NCI-H2107 (cell line): ENCODE measurements around the gene C21orf91.

Source experiments
- DNase-seq: peaks from one replicate; lab custom pipeline; 2025; lab: John Stamatoyannopoulos, UW

The C21orf91 gene

DNA sequence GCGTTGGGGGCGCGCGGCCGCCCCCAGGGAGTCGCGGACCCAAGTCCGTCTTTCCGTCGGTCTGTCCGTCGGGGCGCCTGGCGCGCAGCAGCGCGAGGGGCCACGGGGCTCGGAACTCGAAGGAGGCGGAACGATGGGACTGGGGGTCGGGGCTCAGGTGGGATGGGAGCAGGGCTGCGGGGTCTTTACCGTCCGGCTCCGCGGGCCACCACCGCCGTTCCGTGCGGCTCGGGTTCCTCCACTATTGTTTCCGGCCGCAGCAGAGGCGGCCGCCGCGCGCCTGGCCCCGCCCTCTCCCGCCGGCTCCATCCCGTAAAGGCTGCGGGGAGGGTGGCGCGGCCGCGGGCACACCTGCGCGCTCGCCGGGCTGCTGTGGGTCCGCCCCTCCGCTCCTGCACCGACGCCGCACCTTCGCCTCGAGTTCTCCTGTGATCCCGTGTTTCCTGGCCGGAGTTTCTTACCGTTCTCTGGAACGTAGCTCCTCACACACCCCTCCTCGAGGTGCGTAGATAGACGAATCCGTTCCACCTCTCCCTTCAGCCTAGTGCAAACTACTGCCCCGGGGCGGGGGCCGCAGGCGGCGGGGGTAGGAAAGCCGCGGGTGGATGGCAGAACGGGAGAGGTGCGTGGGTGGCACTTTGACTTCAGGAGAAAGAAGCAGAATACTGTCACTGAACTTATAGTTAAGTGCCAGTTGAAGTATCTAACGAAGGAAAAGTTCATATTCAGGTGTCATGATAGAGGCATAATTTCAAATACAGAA, at the start of gene C21orf91:
TSS of gene C21orf91 (minus strand) at position 243 of the 763 bp plus-strand sequence. CDS start 1,038 bp downstream, outside the sequence.
- peak; percentile 80 for DNase-seq

DNA sequence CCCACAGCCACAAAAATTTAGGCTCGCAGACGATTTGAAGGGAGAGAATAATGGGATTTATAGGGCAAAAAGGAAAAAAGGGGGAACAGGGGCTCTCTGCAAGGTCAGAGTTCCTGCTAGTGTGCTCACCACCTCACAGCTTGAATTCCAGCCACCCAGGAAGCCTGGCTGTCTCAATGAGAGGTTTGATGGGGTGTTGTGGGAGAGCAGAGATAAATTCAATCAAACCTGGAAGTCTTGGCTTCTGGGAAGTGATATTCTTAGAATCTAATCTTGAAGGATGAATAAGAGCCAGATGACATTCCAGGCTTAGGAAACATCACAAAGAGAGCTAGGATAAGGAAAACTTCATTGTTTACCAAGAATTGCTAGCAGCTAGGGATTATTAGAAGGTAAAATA, 47.4 kb upstream of the C21orf91 start:
- no peak for DNase-seq

DNA sequence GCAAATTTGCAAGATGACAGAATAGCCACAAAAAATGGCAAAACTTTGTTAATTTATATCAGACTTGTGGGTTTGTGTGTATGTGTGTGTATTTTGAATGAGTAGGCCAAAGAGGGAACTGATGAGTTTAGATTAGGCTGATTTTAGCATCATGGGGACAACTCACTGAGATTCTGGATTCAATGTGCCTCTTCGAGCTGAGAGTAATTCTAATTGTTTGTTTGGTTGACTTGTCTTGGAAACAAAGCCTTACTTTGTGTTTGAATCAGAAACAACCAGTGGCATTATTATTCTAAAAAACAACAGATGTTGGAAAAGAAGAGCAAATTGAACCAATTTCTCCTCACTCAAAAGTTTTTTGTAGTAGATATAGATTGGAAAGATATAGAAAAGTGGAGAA, 40.5 kb upstream of the C21orf91 start:
- DNase-seq, result no peak

- no peak for DNase-seq
These were observed 39.6 kb upstream of the C21orf91 start for GRCh38 chr21:17858747-17859146.

DNA sequence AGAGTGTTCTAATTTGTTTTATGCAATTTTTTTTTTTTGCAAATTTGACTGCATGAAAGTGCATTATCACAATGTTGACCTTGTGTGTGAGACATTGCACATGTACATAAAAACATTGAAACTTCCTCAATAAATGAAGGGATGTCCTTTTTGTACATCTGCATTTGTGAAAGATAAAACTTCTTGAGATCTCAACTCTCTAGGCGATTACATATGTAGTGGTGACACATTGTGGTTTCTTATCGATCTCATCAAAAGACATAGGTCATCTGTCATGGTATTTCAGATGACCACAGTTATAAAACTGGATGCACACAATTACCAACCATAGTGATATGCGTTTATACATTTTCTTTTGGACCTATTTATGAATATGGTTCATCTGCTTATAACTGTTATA, 35.6 kb upstream of the C21orf91 start:
- DNase-seq, result no peak

GRCh38 chr21:17853393-17854275, 34.5 kb upstream of the C21orf91 start:
- no peak for DNase-seq

GRCh38 chr21:17848228-17848627, 29.1 kb upstream of the C21orf91 start:
- no peak for DNase-seq

- DNase-seq, result no peak
These were observed 21.9 kb upstream of the C21orf91 start for GRCh38 chr21:17841103-17841502.

GRCh38 chr21:17834639-17835354, 15.6 kb upstream of the C21orf91 start:
- no peak for DNase-seq

- DNase-seq, result no peak
These were observed 10.3 kb upstream of the C21orf91 start for GRCh38 chr21:17829472-17829871.

- no peak for DNase-seq
These were observed 9.1 kb upstream of the C21orf91 start for GRCh38 chr21:17828223-17828622.

- DNase-seq, result no peak
These were observed 4.7 kb upstream of the C21orf91 start for GRCh38 chr21:17823846-17824245.

DNA sequence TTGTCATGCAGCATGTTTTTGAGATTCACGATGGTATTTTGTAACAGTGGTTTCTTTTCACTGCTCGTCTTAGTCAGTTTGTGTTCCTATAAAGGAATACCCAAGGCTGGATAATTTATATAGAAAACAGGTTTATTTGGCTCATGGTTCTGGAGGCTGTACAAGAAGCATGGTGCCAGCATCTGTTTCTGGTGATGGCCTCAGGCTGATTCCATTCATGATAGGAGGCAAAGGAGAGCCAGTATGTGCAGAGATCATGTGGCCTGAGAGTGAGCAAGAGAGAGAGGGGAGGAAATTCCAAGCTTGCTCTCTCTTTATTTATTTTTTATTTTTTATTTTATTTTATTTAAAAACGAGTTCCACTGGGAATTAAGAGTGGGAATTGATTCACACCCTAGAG, 2.0 kb upstream of the C21orf91 start:
- DNase-seq, result no peak

- peak; percentile 64 for DNase-seq
These were observed 697 bp upstream of the C21orf91 start for GRCh38 chr21:17819877-17820229.

GRCh38 chr21:17818186-17819113, 706 bp downstream of the C21orf91 start:
- DNase-seq, result no peak

- no peak for DNase-seq
These were observed 5.8 kb downstream of the C21orf91 start for GRCh38 chr21:17813353-17813752.

- DNase-seq, result no peak
These were observed 13.2 kb downstream of the C21orf91 start for GRCh38 chr21:17805966-17806365.

GRCh38 chr21:17803536-17803935, 15.6 kb downstream of the C21orf91 start:
- DNase-seq, result no peak

GRCh38 chr21:17802572-17802971, 16.6 kb downstream of the C21orf91 start:
- DNase-seq, result no peak

GRCh38 chr21:17799414-17800164, 19.6 kb downstream of the C21orf91 start:
- DNase-seq, result no peak

DNA sequence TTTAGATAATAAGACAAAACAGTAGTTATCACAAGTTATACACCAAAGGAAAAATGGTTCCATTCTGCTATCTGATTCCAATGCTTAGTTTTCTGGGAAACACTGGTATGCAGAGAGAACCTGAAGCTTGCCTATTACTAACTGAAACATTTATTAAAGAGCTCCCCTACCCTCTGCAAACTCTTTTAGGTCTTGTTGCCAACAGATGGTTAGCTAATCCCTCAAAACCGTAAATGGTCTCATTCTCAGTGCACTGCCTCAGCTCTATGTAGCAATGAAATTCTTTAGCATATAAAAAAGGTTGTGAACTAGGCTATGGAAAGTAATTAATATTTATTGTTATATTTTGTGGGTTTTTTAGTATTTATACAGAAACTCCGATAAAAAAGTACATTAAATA, 20.4 kb downstream of the C21orf91 start:
- no peak for DNase-seq
